Suprapubic skin (tissue), 4 donors: ENCODE results near the gene EP400. TPM values are rescaled to one million over a fixed set of nuclear protein-coding genes. Genes with fewer than 3 reads are reported as not detected.

ENCODE experiments used
- DNase-seq, 2 donors: peaks; one replicate each; pipeline ENCODE4 v3.0.0-alpha.2; 2019; ENCODE audit warnings: low spot score in 2 of 2
- H3K27ac ChIP-seq: fragments of 200-600 bp; sonication (generic); one replicate; pipeline ENCODE4 v1.5.1; 2019
- H3K27me3 ChIP-seq: fragments of 200-600 bp; sonication (generic); one replicate; pipeline ENCODE4 v1.5.1; 2019
- H3K36me3 ChIP-seq: fragments of 200-600 bp; sonication (generic); one replicate; pipeline ENCODE4 v1.5.1; 2019
- H3K4me1 ChIP-seq: fragments of 200-600 bp; sonication (generic); one replicate; pipeline ENCODE4 v1.5.1; 2019
- H3K4me3 ChIP-seq: fragments of 200-600 bp; sonication (generic); one replicate; pipeline ENCODE4 v1.5.1; 2019; ENCODE audit warnings: mild to moderate bottlenecking
- H3K9me3 ChIP-seq: fragments of 200-600 bp; sonication (generic); one replicate; pipeline ENCODE4 v1.5.1; 2019
- CTCF ChIP-seq, 2 donors: fragments of 200-600 bp in 1 of 2; fragments of 450-650 bp in 1 of 2; sonication (generic) in 1 of 2; IDR thresholded peaks; one replicate each; pipeline ENCODE4 v1.5.1; 2016 to 2019; ENCODE audit warnings: antibody characterized with exemption in 2 of 2, mild to moderate bottlenecking in 1 of 2, moderate library complexity in 1 of 2
- EP300 ChIP-seq: sonication (generic); formaldehyde crosslinking; IDR thresholded peaks from one replicate; pipeline ENCODE4 v1.6.1; 2017; ENCODE audit warnings: antibody characterized with exemption
- POLR2A ChIP-seq, 2 donors: fragments of 450-650 bp; IDR thresholded peaks; one replicate each; pipeline ENCODE4 v1.6.1; 2017; ENCODE audit warnings: antibody characterized with exemption in 2 of 2, mild to moderate bottlenecking in 2 of 2, moderate library complexity in 2 of 2
- POLR2AphosphoS5 ChIP-seq, 3 donors: sonication (generic); formaldehyde crosslinking; IDR thresholded peaks; one replicate each; pipeline ENCODE4 v1.6.1; 2017; ENCODE audit warnings: antibody characterized with exemption in 3 of 3
- WGBS: methylation state at CpG from one replicate; pipeline ENCODE4 v1.1.5; 2018; 5-methylcytosine and 5-hydroxymethylcytosine counted together
- total RNA-seq, 4 donors: library from RNA; depleted of rRNA; stranded (reverse); fragments of >200 nt; gene quantifications; one replicate each; pipeline ENCODE4 v1.1.0, GENCODE V29; 2016

Gene EP400
- total RNA-seq, 4 donors from 2014 or later = 32.0 to 81.3 (median 40.1) TPM

GRCh38 chr12:132127041-132127440 is 177.3 kb downstream of the EP400 start:
- WGBS = 98% methylated on average over 7 of the region's 8 CpGs
- Histone ChIP-seq H3K27me3 (no peaks in the 10 kb centered on the region), H3K4me3 (no peak overlapping the region), H3K4me1 (no peaks in the 10 kb centered on the region), H3K9me3 (no peaks in the 10 kb centered on the region), H3K27ac (no peak overlapping the region), H3K36me3 (peaks cover 58% of the 10 kb centered on the region)
- TF ChIP-seq CTCF (IDR thresholded peaks at IDR 0.05) = no peak
- TF ChIP-seq POLR2A (IDR thresholded peaks at IDR 0.05) = no peak
- no peak for TF ChIP-seq POLR2AphosphoS5 (IDR thresholded peaks at IDR 0.05)
- no peak for TF ChIP-seq EP300
- DNase-seq = peak in 1 of 2 donors; percentile 53

- H3K36me3 ChIP-seq = peaks cover 43% of the 10 kb centered on the region
- no peak for TF ChIP-seq POLR2A (IDR thresholded peaks at IDR 0.05)
- no peak for TF ChIP-seq POLR2AphosphoS5 (IDR thresholded peaks at IDR 0.05)
- no peak for TF ChIP-seq CTCF (IDR thresholded peaks at IDR 0.05)
- TF ChIP-seq EP300 = no peak
- no peak overlapping the region for H3K27ac ChIP-seq
Observed at GRCh38 chr12:132129007-132129406, 179.3 kb downstream of the EP400 start.

GRCh38 chr12:132130690-132131089 is 180.9 kb downstream of the EP400 start:
- peaks cover 30% of the 10 kb centered on the region for H3K36me3 ChIP-seq
- H3K4me3 ChIP-seq = no peak overlapping the region
- no peaks in the 10 kb centered on the region for H3K27me3 ChIP-seq
- no peaks in the 10 kb centered on the region for H3K4me1 ChIP-seq
- no peak for TF ChIP-seq EP300
- TF ChIP-seq POLR2A (IDR thresholded peaks at IDR 0.05) = no peak
- no peak for TF ChIP-seq POLR2AphosphoS5 (IDR thresholded peaks at IDR 0.05)
- WGBS = 95% methylated on average over 9 of the region's 14 CpGs
- H3K27ac ChIP-seq = no peak overlapping the region
- DNase-seq = peak in 1 of 2 donors; percentile 32
- no peaks in the 10 kb centered on the region for H3K9me3 ChIP-seq

More at GRCh38 chr12:132129007-132129406, 179.3 kb downstream of the EP400 start:
- H3K4me1 ChIP-seq = no peaks in the 10 kb centered on the region
- no peaks in the 10 kb centered on the region for H3K27me3 ChIP-seq
- WGBS = 98% methylated on average over 3 of the region's 3 CpGs
- H3K4me3 ChIP-seq = no peak overlapping the region
- H3K9me3 ChIP-seq = no peaks in the 10 kb centered on the region
- peak in 1 of 2 donors; percentile 35 for DNase-seq

Other genes with a start within 250 kb of the EP400 start
- 100 to 1,000 TPM in 1 of 4 donors, 10 to 100 TPM in 3; 41.3 to 107 (median 49.9) TPM for gene SFSWAP, start 238.9 kb upstream of the EP400 start, total RNA-seq
- gene MMP17, start 121.5 kb upstream of the EP400 start, total RNA-seq = 10 to 100 TPM in 1 of 4 donors, 1 to 10 TPM in 3; 3.0 to 10.1 (median 5.6) TPM
- 100 to 1,000 TPM in 1 of 4 donors, 10 to 100 TPM in 3; 37.0 to 102 (median 65.7) TPM for gene ULK1, start 55.3 kb upstream of the EP400 start, total RNA-seq
- 10 to 100 TPM; 16.3 to 24.4 (median 21.8) TPM for gene PUS1, start 20.7 kb upstream of the EP400 start, total RNA-seq
- 10 to 100 TPM; 21.1 to 39.6 (median 23.7) TPM for gene DDX51, start 194.4 kb downstream of the EP400 start, total RNA-seq
- 10 to 100 TPM; 13.9 to 20.4 (median 16.0) TPM for gene NOC4L, start 194.5 kb downstream of the EP400 start, total RNA-seq